ENCODE results near the gene MTUS2.

The MTUS2 gene

DNA sequence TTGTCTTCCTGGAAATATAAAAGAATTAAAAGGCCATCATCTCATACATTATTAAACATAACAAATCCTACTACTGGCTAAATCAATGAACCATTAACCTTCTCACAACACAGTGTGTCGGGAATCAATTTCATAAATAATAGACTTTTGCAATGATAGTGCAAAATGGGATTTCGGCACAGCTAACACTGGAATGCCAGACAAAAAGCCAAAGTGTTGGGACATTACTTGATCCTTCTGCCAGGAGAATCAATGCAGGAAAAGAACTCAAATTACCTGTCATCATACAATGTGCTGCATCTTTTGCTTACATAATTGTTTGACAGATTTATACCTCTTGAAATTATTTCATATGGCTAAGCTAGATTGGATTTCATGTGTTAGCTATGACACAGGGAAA lies 334.3 kb downstream of the MTUS2 start:
- Histone ChIP-seq H4K20me1 (ENCODE audit: control insufficient read depth, insufficient read depth, low read depth, low read length) (no peaks in the 10 kb centered on the region), H3K9me3 (ENCODE audit: control insufficient read depth, insufficient read depth, low read length) (no peaks in the 10 kb centered on the region), H3K9me2 (replicated peaks; ENCODE audit: control insufficient read depth, low read length) (no peaks in the 10 kb centered on the region), H3K4me3 (ENCODE audit: low read length) (no peak overlapping the region), H3K79me2 (ENCODE audit: control insufficient read depth, low read length) (no peaks in the 10 kb centered on the region), H3K4me1 (ENCODE audit: control insufficient read depth, low read length) (no peaks in the 10 kb centered on the region), H3K27me3 (ENCODE audit: control insufficient read depth, low read length) (no peaks in the 10 kb centered on the region), H3F3A (ENCODE audit: control insufficient read depth, insufficient read depth) (no peaks in the 10 kb centered on the region), H3K27ac (ENCODE audit: low read depth, low read length) (no peak overlapping the region), H3K4me2 (ENCODE audit: low read length) (no peak overlapping the region), H3K36me3 (ENCODE audit: control insufficient read depth, low read length) (no peaks in the 10 kb centered on the region)
- TF ChIP-seq EZH2phosphoT487 (IDR thresholded peaks at IDR 0.05; ENCODE audit: borderline replicate concordance, low read length) (no peak), CTCF (IDR thresholded peaks at IDR 0.05; ENCODE audit: low read depth, low read length, poor library complexity, severe bottlenecking) (no peak)

GRCh38 chr13:29156136-29156535 lies 336.0 kb downstream of the MTUS2 start:
- no peaks in the 10 kb centered on the region for H3F3A ChIP-seq (ENCODE audit: control insufficient read depth, insufficient read depth)
- H4K20me1 ChIP-seq (ENCODE audit: control insufficient read depth, insufficient read depth, low read depth, low read length): no peaks in the 10 kb centered on the region
- no peaks in the 10 kb centered on the region for H3K9me2 ChIP-seq (replicated peaks; ENCODE audit: control insufficient read depth, low read length)
- H3K27ac ChIP-seq (ENCODE audit: low read depth, low read length): no peak overlapping the region
- H3K4me2 ChIP-seq (ENCODE audit: low read length): no peak overlapping the region
- H3K4me3 ChIP-seq (ENCODE audit: low read length): no peak overlapping the region
- H3K9me3 ChIP-seq (ENCODE audit: control insufficient read depth, insufficient read depth, low read length): no peaks in the 10 kb centered on the region
- TF ChIP-seq EZH2phosphoT487 (IDR thresholded peaks at IDR 0.05; ENCODE audit: borderline replicate concordance, low read length) (no peak), CTCF (IDR thresholded peaks at IDR 0.05; ENCODE audit: low read depth, low read length, poor library complexity, severe bottlenecking) (no peak)
- H3K79me2 ChIP-seq (ENCODE audit: control insufficient read depth, low read length): no peaks in the 10 kb centered on the region
- H3K36me3 ChIP-seq (ENCODE audit: control insufficient read depth, low read length): no peaks in the 10 kb centered on the region
- no peaks in the 10 kb centered on the region for H3K4me1 ChIP-seq (ENCODE audit: control insufficient read depth, low read length)
- no peaks in the 10 kb centered on the region for H3K27me3 ChIP-seq (ENCODE audit: control insufficient read depth, low read length)

DNA sequence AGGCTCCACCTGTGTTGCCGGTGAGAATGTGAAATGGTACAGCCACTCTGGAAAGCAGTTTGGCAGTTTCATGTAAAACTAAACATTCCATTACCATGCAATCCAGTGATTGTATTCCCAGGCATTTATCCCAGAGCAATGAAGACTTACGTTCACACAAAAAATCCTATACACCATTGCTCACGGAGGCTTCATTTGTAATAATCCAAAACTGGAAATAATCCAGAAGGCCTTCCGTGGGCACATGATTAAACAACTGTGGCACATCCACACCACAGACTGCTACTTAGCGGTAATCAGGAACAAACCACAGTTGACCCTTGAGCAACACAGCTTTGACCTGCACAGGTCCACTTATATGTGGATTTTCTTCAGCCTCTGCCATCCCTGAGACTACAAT lies 339.7 kb downstream of the MTUS2 start:
- H3K9me3 ChIP-seq (ENCODE audit: control insufficient read depth, insufficient read depth, low read length): no peaks in the 10 kb centered on the region
- no peak overlapping the region for H3K4me2 ChIP-seq (ENCODE audit: low read length)
- no peak overlapping the region for H3K27ac ChIP-seq (ENCODE audit: low read depth, low read length)
- H3K4me3 ChIP-seq (ENCODE audit: low read length): no peak overlapping the region
- H3K79me2 ChIP-seq (ENCODE audit: control insufficient read depth, low read length): no peaks in the 10 kb centered on the region
- H3F3A ChIP-seq (ENCODE audit: control insufficient read depth, insufficient read depth): no peaks in the 10 kb centered on the region
- H3K36me3 ChIP-seq (ENCODE audit: control insufficient read depth, low read length): no peaks in the 10 kb centered on the region
- no peaks in the 10 kb centered on the region for H4K20me1 ChIP-seq (ENCODE audit: control insufficient read depth, insufficient read depth, low read depth, low read length)
- no peak for TF ChIP-seq EZH2phosphoT487 (IDR thresholded peaks at IDR 0.05; ENCODE audit: borderline replicate concordance, low read length)
- no peaks in the 10 kb centered on the region for H3K27me3 ChIP-seq (ENCODE audit: control insufficient read depth, low read length)
- no peaks in the 10 kb centered on the region for H3K9me2 ChIP-seq (replicated peaks; ENCODE audit: control insufficient read depth, low read length)
- no peaks in the 10 kb centered on the region for H3K4me1 ChIP-seq (ENCODE audit: control insufficient read depth, low read length)

DNA sequence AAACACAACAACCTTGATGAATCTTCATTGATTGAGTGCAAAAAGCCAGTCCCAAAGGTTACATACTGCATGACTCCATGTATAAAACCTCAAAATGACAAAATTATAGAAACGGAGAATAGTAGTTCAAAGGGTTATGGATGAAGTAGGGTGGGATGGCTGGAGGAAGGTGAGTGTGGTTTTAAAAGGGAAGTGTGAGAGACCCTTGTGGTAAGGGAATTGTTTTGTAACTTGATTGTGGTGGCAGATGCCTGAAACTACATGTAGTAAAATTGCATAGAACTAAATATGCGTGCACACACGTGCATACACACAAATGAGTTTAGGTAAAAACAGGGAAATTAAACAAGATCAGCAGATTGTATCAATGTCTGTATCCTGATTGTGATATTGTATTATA lies 340.7 kb downstream of the MTUS2 start:
- Histone ChIP-seq H3K79me2 (ENCODE audit: control insufficient read depth, low read length) (no peaks in the 10 kb centered on the region), H3F3A (ENCODE audit: control insufficient read depth, insufficient read depth) (no peaks in the 10 kb centered on the region), H3K4me3 (ENCODE audit: low read length) (no peak overlapping the region), H3K36me3 (ENCODE audit: control insufficient read depth, low read length) (no peaks in the 10 kb centered on the region), H3K27ac (ENCODE audit: low read depth, low read length) (no peak overlapping the region), H3K4me1 (ENCODE audit: control insufficient read depth, low read length) (no peaks in the 10 kb centered on the region), H3K27me3 (ENCODE audit: control insufficient read depth, low read length) (no peaks in the 10 kb centered on the region), H3K4me2 (ENCODE audit: low read length) (no peak overlapping the region), H4K20me1 (ENCODE audit: control insufficient read depth, insufficient read depth, low read depth, low read length) (no peaks in the 10 kb centered on the region), H3K9me3 (ENCODE audit: control insufficient read depth, insufficient read depth, low read length) (no peaks in the 10 kb centered on the region), H3K9me2 (replicated peaks; ENCODE audit: control insufficient read depth, low read length) (no peaks in the 10 kb centered on the region)
- TF ChIP-seq EZH2phosphoT487 (IDR thresholded peaks at IDR 0.05; ENCODE audit: borderline replicate concordance, low read length) (no peak), CTCF (IDR thresholded peaks at IDR 0.05; ENCODE audit: low read depth, low read length, poor library complexity, severe bottlenecking) (no peak)

All from DOHH2 (cell line).